Retinal pigment epithelial cell (primary cell): Measurements from ENCODE around the gene CORO1C.
A peak's percentile ranks its signal among the peaks of the same experiment; 100 is the strongest.

Experiments
- DNase-seq: peaks from one replicate; pipeline ENCODE4 v3.0.0-alpha.2; 2010; ENCODE audit warnings: low read depth
- H3K4me3 ChIP-seq: 2 replicates; pipeline ENCODE4 v1.5.1; 2011; ENCODE audit warnings: mild to moderate bottlenecking, low read length, control low read depth, moderate library complexity
- TF ChIP-seq, protein P1 (sequence below): conservative IDR thresholded peaks from 2 replicates; pipeline ENCODE4 v1.5.1; 2011; ENCODE audit warnings: low read depth, low read length, control low read depth, inconsistent platforms

Gene CORO1C

DNA sequence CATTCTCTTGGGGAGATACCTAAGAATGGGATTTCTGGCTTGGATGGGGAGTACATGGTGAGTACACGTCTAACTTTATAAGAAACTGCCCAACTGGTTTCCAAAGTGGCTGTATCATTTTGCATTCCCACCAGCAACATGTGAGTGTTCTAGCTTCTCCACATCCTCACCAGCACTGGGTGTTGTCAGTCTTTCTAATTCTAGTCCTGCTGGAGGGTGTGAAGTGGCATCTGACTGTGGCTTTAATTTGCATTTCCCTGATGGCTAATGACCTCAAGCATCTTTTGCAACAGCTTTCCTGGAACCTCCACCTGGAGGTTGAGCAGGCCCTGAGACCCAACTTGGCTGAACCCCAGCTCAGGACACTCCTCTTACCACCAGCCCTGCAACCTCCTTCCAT lies 115.4 kb downstream of the CORO1C start:
- no peak for DNase-seq
- TF ChIP-seq, protein P1, sequence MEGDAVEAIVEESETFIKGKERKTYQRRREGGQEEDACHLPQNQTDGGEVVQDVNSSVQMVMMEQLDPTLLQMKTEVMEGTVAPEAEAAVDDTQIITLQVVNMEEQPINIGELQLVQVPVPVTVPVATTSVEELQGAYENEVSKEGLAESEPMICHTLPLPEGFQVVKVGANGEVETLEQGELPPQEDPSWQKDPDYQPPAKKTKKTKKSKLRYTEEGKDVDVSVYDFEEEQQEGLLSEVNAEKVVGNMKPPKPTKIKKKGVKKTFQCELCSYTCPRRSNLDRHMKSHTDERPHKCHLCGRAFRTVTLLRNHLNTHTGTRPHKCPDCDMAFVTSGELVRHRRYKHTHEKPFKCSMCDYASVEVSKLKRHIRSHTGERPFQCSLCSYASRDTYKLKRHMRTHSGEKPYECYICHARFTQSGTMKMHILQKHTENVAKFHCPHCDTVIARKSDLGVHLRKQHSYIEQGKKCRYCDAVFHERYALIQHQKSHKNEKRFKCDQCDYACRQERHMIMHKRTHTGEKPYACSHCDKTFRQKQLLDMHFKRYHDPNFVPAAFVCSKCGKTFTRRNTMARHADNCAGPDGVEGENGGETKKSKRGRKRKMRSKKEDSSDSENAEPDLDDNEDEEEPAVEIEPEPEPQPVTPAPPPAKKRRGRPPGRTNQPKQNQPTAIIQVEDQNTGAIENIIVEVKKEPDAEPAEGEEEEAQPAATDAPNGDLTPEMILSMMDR = no peak
- H3K4me3 ChIP-seq = no peak overlapping the region

GRCh38 chr12:108614639-108615038 lies 116.7 kb downstream of the CORO1C start:
- H3K4me3 ChIP-seq = no peak overlapping the region
- TF ChIP-seq, protein P1 = no peak
- DNase-seq = no peak

DNA sequence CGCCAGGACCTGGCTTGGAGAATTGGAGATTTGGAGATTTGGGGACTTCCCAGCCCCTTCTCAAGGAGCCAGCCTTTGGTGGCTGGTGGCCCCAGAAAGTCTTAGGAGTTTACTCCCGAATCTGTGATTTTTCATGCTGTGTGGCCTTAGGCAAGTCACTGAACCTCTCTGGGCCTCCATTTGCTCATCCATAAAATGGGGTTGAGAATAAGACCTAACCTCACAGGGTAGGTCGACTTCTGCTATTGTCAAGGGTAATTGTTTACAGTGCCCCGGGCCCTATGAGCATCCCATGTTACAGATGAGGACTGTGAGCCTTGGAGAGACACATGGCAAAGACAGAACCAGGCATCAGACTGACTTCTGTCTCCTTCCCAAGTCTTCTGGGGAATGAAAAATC lies 117.3 kb downstream of the CORO1C start:
- TF ChIP-seq, protein P1 = no peak
- DNase-seq = no peak
- no peak overlapping the region for H3K4me3 ChIP-seq

- H3K4me3 ChIP-seq = no peak overlapping the region
- TF ChIP-seq, protein P1 = no peak
- DNase-seq = no peak
Observed at GRCh38 chr12:108613548-108613947, 117.8 kb downstream of the CORO1C start.

GRCh38 chr12:108612788-108613282 lies 118.5 kb downstream of the CORO1C start:
- DNase-seq = no peak
- no peak overlapping the region for H3K4me3 ChIP-seq
- TF ChIP-seq, protein P1 = no peak

DNA sequence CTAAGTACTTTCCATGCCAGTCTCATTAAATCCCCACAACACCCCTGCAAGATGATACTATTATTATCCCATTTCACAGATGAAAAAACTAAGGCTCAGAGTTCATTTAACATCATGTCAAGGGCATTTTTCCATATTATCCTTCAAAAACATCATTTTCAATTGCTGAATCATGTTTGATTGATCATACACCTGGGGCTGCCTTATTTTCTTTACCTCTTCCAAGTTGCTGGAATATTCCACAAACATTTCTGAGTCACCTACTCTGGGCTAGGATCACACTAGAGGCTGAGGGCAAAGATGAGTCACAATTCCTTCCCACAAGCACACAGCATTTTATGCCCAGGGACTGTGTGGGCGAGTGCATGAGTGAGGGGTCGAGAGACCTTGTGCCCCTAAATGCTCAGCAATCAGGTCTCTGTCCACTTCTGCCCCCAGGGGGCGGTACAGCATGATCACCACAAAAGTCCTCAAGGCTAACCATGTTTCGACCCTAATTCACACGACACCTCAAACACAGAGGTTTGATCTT lies 119.4 kb downstream of the CORO1C start:
- H3K4me3 ChIP-seq = no peak overlapping the region
- TF ChIP-seq, protein P1 = peak; percentile 63
- DNase-seq = no peak

DNA sequence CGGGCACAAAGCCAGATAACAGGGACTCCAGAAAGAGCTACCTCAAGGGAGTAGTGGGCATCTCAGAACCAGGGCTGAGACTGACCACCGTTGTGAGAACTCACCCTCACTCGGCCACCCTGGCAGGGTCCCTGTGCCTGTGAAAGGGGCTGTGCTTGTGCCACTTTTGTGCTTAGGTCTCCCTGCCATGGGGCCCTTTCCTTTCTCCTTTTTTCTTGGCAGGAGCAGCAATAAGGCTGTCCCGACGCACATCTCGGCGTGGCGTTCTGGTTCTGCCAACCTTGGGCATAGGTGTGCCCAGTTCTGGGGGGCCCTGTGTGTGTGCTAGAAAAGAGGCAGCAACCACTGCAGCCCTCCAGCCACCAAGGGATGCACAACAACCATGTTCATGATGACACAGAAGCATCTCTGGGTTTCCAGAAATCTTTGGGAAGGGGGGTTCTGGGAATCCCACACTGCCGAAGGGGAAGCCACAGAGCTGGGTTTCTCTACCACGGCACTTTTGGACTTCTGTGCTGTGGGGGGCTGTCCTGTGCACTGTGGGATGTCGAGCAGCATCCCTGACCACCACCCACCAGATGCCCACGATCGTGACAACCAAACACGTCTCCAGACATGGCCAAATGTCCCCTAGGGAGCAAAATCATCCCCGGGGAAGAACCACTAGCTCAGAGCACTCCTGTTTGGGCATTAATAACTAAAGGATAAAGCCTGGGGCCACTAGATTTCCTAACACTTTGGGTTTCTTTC lies 120.3 kb downstream of the CORO1C start:
- DNase-seq = no peak
- H3K4me3 ChIP-seq = no peak overlapping the region
- TF ChIP-seq, protein P1 = no peak
